SK-N-SH (cell line): ENCODE data around the gene S100A8. TPM values are rescaled to one million over a fixed set of nuclear protein-coding genes. Genes with fewer than 3 reads are reported as not detected.

ENCODE experiments used
- CTCF ChIA-PET: fragments of 300-600, 350-600 bp; formaldehyde crosslinking; extraction: SDS; loops from one replicate; lab custom pipeline; 2021; lab: Yijun Ruan, JAX
- POLR2A ChIA-PET: fragments of 350-600 bp; sonication (Branson Sonifier 250); formaldehyde crosslinking; extraction: SDS; loops from one replicate; lab custom pipeline; 2020; ENCODE audit warnings: antibody characterized with exemption, inconsistent platforms; lab: Yijun Ruan, JAX
- DNase-seq: peaks from one replicate; pipeline ENCODE4 v3.0.0; 2012
- H2AFZ ChIP-seq: fragments of 200-600 bp; sonication (generic); 2 replicates; pipeline ENCODE4 v1.8.1; 2016; ENCODE audit warnings: antibody characterized with exemption, mild to moderate bottlenecking, low read depth
- H3F3A ChIP-seq: fragments of 200-600 bp; sonication (generic); replicated peaks from 2 replicates; pipeline ENCODE3; 2016; ENCODE audit warnings: antibody characterized with exemption, mild to moderate bottlenecking; ENCODE audit not compliant: insufficient read depth
- H3K27ac ChIP-seq, 2 experiments: fragments of 200-500 bp in 1 of 2; fragments of 200-600 bp in 1 of 2; sonication (Bioruptor generic) in 1 of 2; sonication (generic), shearing (Covaris generic) in 1 of 2; 2 replicates each; pipeline versions ENCODE4 v1.5.1 to v1.6.1; 2014 to 2016; ENCODE audit warnings: low read depth in 2 of 2, inconsistent platforms in 1 of 2, low read length in 1 of 2, mild to moderate bottlenecking in 1 of 2, mixed read lengths in 1 of 2
- H3K27me3 ChIP-seq: fragments of 200-600 bp; sonication (generic), shearing (Covaris generic); 2 replicates; pipeline ENCODE4 v1.6.1; 2016; ENCODE audit warnings: mixed run types; ENCODE audit not compliant: insufficient read depth
- H3K36me3 ChIP-seq, 2 experiments: fragments of 200-500 bp in 1 of 2; fragments of 200-600 bp in 1 of 2; sonication (Bioruptor generic) in 1 of 2; sonication (generic) in 1 of 2; replicated peaks in 1 of 2; 2 replicates each; pipeline versions ENCODE3 to v1.5.1; 2014 to 2016; ENCODE audit warnings: low read length in 1 of 2, mild to moderate bottlenecking in 1 of 2; ENCODE audit not compliant: insufficient read depth in 2 of 2, control insufficient read depth in 1 of 2
- H3K4me1 ChIP-seq, 2 experiments: fragments of 200-500 bp in 1 of 2; fragments of 200-600 bp in 1 of 2; sonication (Bioruptor generic) in 1 of 2; sonication (generic), shearing (Covaris generic) in 1 of 2; 2 replicates each; pipeline versions ENCODE4 v1.5.1 to v1.6.1; 2014 to 2016; ENCODE audit warnings: low read depth in 1 of 2, low read length in 1 of 2, mixed run types in 1 of 2; ENCODE audit not compliant: insufficient read depth in 2 of 2, control insufficient read depth in 1 of 2
- H3K4me2 ChIP-seq: fragments of 200-600 bp; sonication (generic), shearing (Covaris generic); 2 replicates; pipeline ENCODE4 v1.6.1; 2017; ENCODE audit warnings: mixed run types
- H3K4me3 ChIP-seq, 2 experiments: fragments of 200-500 bp in 1 of 2; fragments of 200-600 bp in 1 of 2; sonication (Bioruptor generic) in 1 of 2; sonication (generic), shearing (Covaris generic) in 1 of 2; 2 replicates each; pipeline versions ENCODE4 v1.5.1 to v1.8.1; 2014 to 2016; ENCODE audit warnings: low read depth in 2 of 2, inconsistent platforms in 1 of 2, low read length in 1 of 2, mild to moderate bottlenecking in 1 of 2, mixed read lengths in 1 of 2, moderate library complexity in 1 of 2
- H3K79me2 ChIP-seq: fragments of 200-600 bp; sonication (generic); 2 replicates; pipeline ENCODE4 v1.8.1; 2017; ENCODE audit warnings: mild to moderate bottlenecking; ENCODE audit not compliant: insufficient read depth
- H3K9ac ChIP-seq: fragments of 200-600 bp; sonication (generic); 2 replicates; pipeline ENCODE4 v1.6.1; 2017; ENCODE audit warnings: mixed run types
- H3K9me2 ChIP-seq: fragments of 200-600 bp; sonication (generic); 2 replicates; pipeline ENCODE4 v1.6.1; 2017; ENCODE audit warnings: mixed run types
- H3K9me3 ChIP-seq: fragments of 200-600 bp; sonication (generic); 2 replicates; pipeline ENCODE4 v1.6.1; 2017; ENCODE audit warnings: mixed run types, mild to moderate bottlenecking, moderate library complexity
- H4K20me1 ChIP-seq: fragments of 200-600 bp; sonication (generic); 2 replicates; pipeline ENCODE4 v1.6.1; 2017; ENCODE audit warnings: mild to moderate bottlenecking, mixed run types; ENCODE audit not compliant: insufficient read depth
- CHD2 ChIP-seq: fragments of 150-350 bp; IDR thresholded peaks from 2 replicates; pipeline ENCODE4 v1.6.1; 2018; ENCODE audit warnings: low read length; ENCODE audit not compliant: partially characterized antibody
- EZH2phosphoT487 ChIP-seq: fragments of 200-600 bp; sonication (generic); IDR thresholded peaks from 2 replicates; pipeline ENCODE4 v1.6.1; 2017; ENCODE audit warnings: low read depth, mixed run types, mild to moderate bottlenecking, antibody characterized with exemption, moderate library complexity, borderline replicate concordance
- FOXJ3 ChIP-seq: sonication (generic); formaldehyde crosslinking; IDR thresholded peaks from 2 replicates; pipeline ENCODE4 v1.5.1; 2020; ENCODE audit warnings: mild to moderate bottlenecking, missing genetic modification reagents
- FOXM1 ChIP-seq: IDR thresholded peaks from 2 replicates; pipeline ENCODE4 v1.4.0; 2012; ENCODE audit warnings: low read depth, mild to moderate bottlenecking
- GABPA ChIP-seq: IDR thresholded peaks from 2 replicates; pipeline ENCODE4 v1.4.0; 2012; ENCODE audit warnings: low read depth, mild to moderate bottlenecking
- GATA2 ChIP-seq: sonication (generic); formaldehyde crosslinking; IDR thresholded peaks from 2 replicates; pipeline ENCODE4 v1.5.0; 2020; ENCODE audit warnings: mild to moderate bottlenecking, missing genetic modification reagents
- IRF3 ChIP-seq: fragments of 150-350 bp; IDR thresholded peaks from 2 replicates; pipeline ENCODE4 v1.6.1; 2016; ENCODE audit warnings: mild to moderate bottlenecking, low read depth, low read length
- MAX ChIP-seq: IDR thresholded peaks from 2 replicates; pipeline ENCODE4 v1.4.0; 2012; ENCODE audit warnings: low read depth
- MXI1 ChIP-seq: IDR thresholded peaks from 2 replicates; pipeline ENCODE4 v1.6.1; 2012; ENCODE audit warnings: mild to moderate bottlenecking, low read depth, low read length, improper control_type of control experiment
- NFIC ChIP-seq: IDR thresholded peaks from 2 replicates; pipeline ENCODE4 v1.4.0; 2012; ENCODE audit warnings: borderline replicate concordance
- PBX3 ChIP-seq: IDR thresholded peaks from 2 replicates; pipeline ENCODE4; 2012
- POLR2AphosphoS5 ChIP-seq: IDR thresholded peaks from 2 replicates; pipeline ENCODE4 v1.6.1; 2012; ENCODE audit warnings: low read depth, low read length
- RAD21 ChIP-seq: IDR thresholded peaks from 2 replicates; pipeline ENCODE4 v1.6.1; 2012; ENCODE audit warnings: mild to moderate bottlenecking, low read length
- RFX5 ChIP-seq: IDR thresholded peaks from 2 replicates; pipeline ENCODE4 v1.6.1; 2012; ENCODE audit warnings: mild to moderate bottlenecking, improper control_type of control experiment, low read length
- SIN3A ChIP-seq: IDR thresholded peaks from 2 replicates; pipeline ENCODE4 v1.6.1; 2012; ENCODE audit warnings: low read depth, mild to moderate bottlenecking, low read length, moderate library complexity, borderline replicate concordance
- SMC3 ChIP-seq: IDR thresholded peaks from 2 replicates; pipeline ENCODE4 v1.6.1; 2012; ENCODE audit warnings: low read depth, low read length, improper control_type of control experiment
- TAF1 ChIP-seq: IDR thresholded peaks from 2 replicates; pipeline ENCODE4 v1.6.1; 2012; ENCODE audit warnings: low read depth, mild to moderate bottlenecking, low read length, moderate library complexity, borderline replicate concordance
- TCF12 ChIP-seq: IDR thresholded peaks from 2 replicates; pipeline ENCODE4 v1.4.0; 2012
- USF1 ChIP-seq: IDR thresholded peaks from 2 replicates; pipeline ENCODE4 v1.4.0; 2012; ENCODE audit warnings: low read depth, borderline replicate concordance
- USF2 ChIP-seq: fragments of 150-350 bp; IDR thresholded peaks from 2 replicates; pipeline ENCODE4 v1.6.1; 2017; ENCODE audit warnings: antibody characterized with exemption, low read length, low read depth, borderline replicate concordance
- YY1 ChIP-seq: IDR thresholded peaks from 2 replicates; pipeline ENCODE4 v1.4.0; 2012; ENCODE audit warnings: low read depth, mild to moderate bottlenecking
- WGBS: methylation state at CpG from one replicate; pipeline ENCODE4 v1.1.6; 2017; ENCODE audit warnings: low lambda C conversion rate; 5-methylcytosine and 5-hydroxymethylcytosine counted together
- polyA plus RNA-seq, 3 experiments: library from polyadenylated mRNA; depleted of rRNA; stranded (reverse); fragments of >200 nt; gene quantifications; 2 replicates each; pipeline ENCODE4 v1.2.3, GENCODE V29; 2012

The S100A8 gene
- polyA plus RNA-seq, 1 of the 3 experiments (the other 2 are of a cell fraction): not detected

- H2AFZ ChIP-seq: no peak overlapping the region
- no peaks in the 10 kb centered on the region for H3K79me2 ChIP-seq
- H3K9ac ChIP-seq: no peak overlapping the region
- H3K4me2 ChIP-seq: no peak overlapping the region
- 23% methylated on average over 3 of the region's 3 CpGs for WGBS
- TF ChIP-seq MAX (no peak), SIN3A (no peak), GABPA (no peak), POLR2AphosphoS5 (no peak), YY1 (no peak), FOXM1 (no peak), IRF3 (no peak), USF2 (no peak), TAF1 (no peak), GATA2 (no peak), PBX3 (no peak), SMC3 (no peak), NFIC (no peak)
- H3K9me3 ChIP-seq: no peaks in the 10 kb centered on the region
- H3K9me2 ChIP-seq: no peaks in the 10 kb centered on the region
- no peak overlapping the region for H3K27ac ChIP-seq
- H3K36me3 ChIP-seq: no peaks in the 10 kb centered on the region
- H3K4me3 ChIP-seq: no peak overlapping the region
- H3K27me3 ChIP-seq: peaks cover 19% of the 10 kb centered on the region; the same call in 1 of the 2 replicates
- DNase-seq: no peak
- POLR2A ChIA-PET: no interaction called here
- no peaks in the 10 kb centered on the region for H3F3A ChIP-seq
- H4K20me1 ChIP-seq: no peaks in the 10 kb centered on the region
- CTCF ChIA-PET: no interaction called here
- no peaks in the 10 kb centered on the region for H3K4me1 ChIP-seq
Observed at GRCh38 chr1:153370146-153370545, 20.7 kb downstream of the S100A8 start.

- Histone ChIP-seq H3K9me2 (no peaks in the 10 kb centered on the region), H3K4me1 (no peaks in the 10 kb centered on the region)
- WGBS: 0% methylated on average over 2 of the region's 2 CpGs
- TF ChIP-seq NFIC: no peak
- no peak for TF ChIP-seq FOXJ3 (CRISPR knock-in tag)
- no peak for TF ChIP-seq MXI1
- no peak for TF ChIP-seq FOXM1
- TF ChIP-seq RAD21: no peak
- TF ChIP-seq SMC3: no peak
- no peak for TF ChIP-seq USF1
- TF ChIP-seq TAF1: no peak
- TF ChIP-seq GATA2: no peak
- TF ChIP-seq IRF3: no peak
- TF ChIP-seq EZH2phosphoT487: no peak
- no peak for TF ChIP-seq GABPA
- no peak for TF ChIP-seq CHD2
- TF ChIP-seq RFX5: no peak
- TF ChIP-seq TCF12: no peak
Observed at GRCh38 chr1:153368495-153368894, 22.4 kb downstream of the S100A8 start.

More at GRCh38 chr1:153368495-153368894, 22.4 kb downstream of the S100A8 start:
- H3K79me2 ChIP-seq: no peaks in the 10 kb centered on the region
- H3K9me3 ChIP-seq: no peaks in the 10 kb centered on the region
- H3K9ac ChIP-seq: no peak overlapping the region
- H3K27ac ChIP-seq: no peak overlapping the region
- no peak overlapping the region for H2AFZ ChIP-seq
- H3K36me3 ChIP-seq: no peaks in the 10 kb centered on the region
- ChIA-PET POLR2A (no interaction called here), CTCF (interaction anchor here (0.7 to 1.5 kb wide), 3 partner anchors 16 to 126 kb away, joined by 3 read pairs; no protein-coding TSS in a partner anchor)
- H3K4me2 ChIP-seq: no peak overlapping the region
- DNase-seq: no peak
- H3K27me3 ChIP-seq: peaks cover 31% of the 10 kb centered on the region; the same call in 1 of the 2 replicates
- no peak overlapping the region for H3K4me3 ChIP-seq
- no peaks in the 10 kb centered on the region for H3F3A ChIP-seq
- H4K20me1 ChIP-seq: no peaks in the 10 kb centered on the region
